Stimulated activated CD8-positive, alpha-beta memory T cell treated with anti-CD3 and anti-CD28 coated beads, Interleukin-12 subunit alpha, Interleukin-12 subunit beta, amount 100 ng/mL, for 24 hours (primary cell): ENCODE measurements around the gene TUFM.

Experiments
- DNase-seq: peaks from one replicate; pipeline ENCODE4 v3.0.0-alpha.2; 2020; ENCODE audit errors: extremely low read depth

The TUFM gene

DNA sequence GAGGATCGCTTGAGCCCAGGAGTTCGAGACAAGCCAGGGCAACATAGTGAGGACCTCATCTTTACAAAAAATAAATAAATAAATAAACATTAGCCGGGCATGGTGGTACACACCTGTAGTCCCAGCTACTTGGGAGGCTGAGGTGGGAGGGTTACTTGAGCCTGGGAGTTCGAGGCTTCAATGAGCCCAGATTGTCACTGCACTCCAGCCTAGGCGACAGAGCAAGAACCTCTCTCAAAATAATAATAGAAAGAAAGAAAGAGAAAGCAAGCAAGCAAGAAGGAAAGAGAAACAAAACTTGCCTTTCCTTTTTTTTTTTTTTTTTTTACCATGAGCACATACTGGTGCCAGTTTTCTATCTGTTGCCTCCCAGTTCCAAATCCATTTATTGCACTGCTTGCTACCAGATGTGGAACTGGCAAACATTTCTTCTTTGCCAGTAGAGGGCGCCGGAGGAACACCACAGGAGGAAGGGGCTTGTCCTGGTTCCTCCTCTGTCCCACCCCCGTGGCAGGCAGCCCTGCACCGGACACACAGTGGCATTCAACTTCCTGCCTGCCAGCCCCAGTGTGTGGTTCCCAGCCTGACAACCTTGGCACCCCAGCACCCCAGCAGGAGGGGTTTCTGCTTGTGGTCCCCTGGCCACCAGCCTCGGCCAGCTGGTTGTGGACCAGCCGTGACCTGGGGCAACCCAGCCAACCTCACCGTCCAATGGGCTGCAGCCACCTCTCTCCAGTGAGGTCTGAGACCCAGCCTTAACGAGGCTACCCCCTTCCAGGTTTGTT lies 43.7 kb downstream of the TUFM start:
- DNase-seq = peak; percentile 14
